OCI-LY1 (cell line): Measurements from ENCODE around the gene NCOA5.

Experiments
- H2AFZ ChIP-seq: fragments of 200-600 bp; sonication (generic), shearing (Covaris generic); 2 replicates; pipeline ENCODE4 v1.6.0; 2014; ENCODE audit warnings: antibody characterized with exemption, mild to moderate bottlenecking, low read length
- H3F3A ChIP-seq: fragments of 200-600 bp; sonication (generic), shearing (Covaris generic); 2 replicates; pipeline ENCODE4 v1.6.0; 2014; ENCODE audit warnings: mild to moderate bottlenecking, antibody characterized with exemption, low read length, moderate library complexity; ENCODE audit not compliant: insufficient read depth
- H3K27ac ChIP-seq: fragments of 200-600 bp; sonication (generic); 2 replicates; pipeline ENCODE4 v1.5.1; 2014; ENCODE audit warnings: low read length, mixed run types, mild to moderate bottlenecking, low read depth; ENCODE audit not compliant: poor library complexity, severe bottlenecking
- H3K27me3 ChIP-seq: fragments of 200-600 bp; sonication (generic); 2 replicates; pipeline ENCODE4 v1.6.0; 2014; ENCODE audit warnings: antibody characterized with exemption, mild to moderate bottlenecking, low read length, moderate library complexity; ENCODE audit not compliant: insufficient read depth
- H3K36me3 ChIP-seq: fragments of 200-600 bp; sonication (generic); 2 replicates; pipeline ENCODE4 v1.6.1; 2014; ENCODE audit warnings: mild to moderate bottlenecking, antibody characterized with exemption, low read length, moderate library complexity, mixed read lengths; ENCODE audit not compliant: insufficient read depth
- H3K4me1 ChIP-seq: fragments of 200-600 bp; sonication (generic); 2 replicates; pipeline ENCODE4 v1.5.1; 2014; ENCODE audit warnings: mild to moderate bottlenecking, low read length, moderate library complexity; ENCODE audit not compliant: insufficient read depth, severe bottlenecking
- H3K4me2 ChIP-seq: fragments of 200-600 bp; sonication (generic), shearing (Covaris generic); 2 replicates; pipeline ENCODE4 v1.6.1; 2014; ENCODE audit warnings: low read length
- H3K4me3 ChIP-seq: fragments of 200-600 bp; sonication (generic); 2 replicates; pipeline ENCODE4 v1.5.1; 2014; ENCODE audit warnings: low read length, low read depth, mild to moderate bottlenecking, mixed read lengths; ENCODE audit not compliant: poor library complexity, severe bottlenecking
- H3K79me2 ChIP-seq: fragments of 200-600 bp; shearing (Covaris generic); 2 replicates; pipeline ENCODE4 v1.6.1; 2016; ENCODE audit warnings: mixed run types, low read length, mixed read lengths; ENCODE audit not compliant: insufficient read depth
- H3K9ac ChIP-seq: fragments of 200-600 bp; sonication (generic), shearing (Covaris generic); 2 replicates; pipeline ENCODE4 v1.6.1; 2014; ENCODE audit warnings: mild to moderate bottlenecking, low read length, mixed read lengths
- H3K9me2 ChIP-seq: fragments of 200-600 bp; sonication (generic), shearing (Covaris generic); 2 replicates; pipeline ENCODE4 v1.6.1; 2014; ENCODE audit warnings: low read depth, mild to moderate bottlenecking, low read length, mixed read lengths
- H3K9me3 ChIP-seq: fragments of 200-600 bp; shearing (Covaris generic); 2 replicates; pipeline ENCODE4 v1.6.1; 2014; ENCODE audit warnings: low read length, mixed read lengths
- H4K20me1 ChIP-seq: fragments of 200-600 bp; sonication (generic), shearing (Covaris generic); 2 replicates; pipeline ENCODE4 v1.6.0; 2016; ENCODE audit warnings: mild to moderate bottlenecking, low read length; ENCODE audit not compliant: insufficient read depth
- EZH2 ChIP-seq: fragments of 200-600 bp; sonication (generic), shearing (Covaris generic); IDR thresholded peaks from 2 replicates; pipeline ENCODE4 v1.8.0; 2017; ENCODE audit warnings: borderline replicate concordance, mixed run types, mild to moderate bottlenecking, antibody characterized with exemption, low read length, moderate library complexity, mixed read lengths
- TF ChIP-seq, protein P1 (sequence below): fragments of 200-600 bp; sonication (generic), shearing (Covaris generic); IDR thresholded peaks from 2 replicates; pipeline ENCODE4 v1.5.1; 2017; ENCODE audit warnings: mild to moderate bottlenecking, antibody characterized with exemption, low read length, moderate library complexity, mixed read lengths

The NCOA5 gene

DNA sequence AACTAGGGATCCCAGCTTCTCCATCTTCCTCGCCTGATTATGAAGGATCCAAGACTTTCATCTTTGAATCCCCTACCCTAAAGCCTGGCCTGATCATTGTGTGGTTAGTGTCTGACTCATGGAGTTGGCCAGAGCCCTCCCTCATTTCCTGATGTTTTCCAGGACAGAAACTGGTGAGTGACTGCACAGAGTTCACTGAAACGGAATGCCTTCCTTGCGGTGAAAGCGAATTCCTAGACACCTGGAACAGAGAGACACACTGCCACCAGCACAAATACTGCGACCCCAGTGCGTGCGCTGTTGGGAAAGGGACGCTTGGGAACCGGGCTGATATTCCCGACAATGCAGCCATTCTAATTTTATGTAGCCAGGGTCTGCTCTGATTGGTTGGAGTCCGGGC is 32.3 kb upstream of the NCOA5 start:
- TF ChIP-seq, protein P1, sequence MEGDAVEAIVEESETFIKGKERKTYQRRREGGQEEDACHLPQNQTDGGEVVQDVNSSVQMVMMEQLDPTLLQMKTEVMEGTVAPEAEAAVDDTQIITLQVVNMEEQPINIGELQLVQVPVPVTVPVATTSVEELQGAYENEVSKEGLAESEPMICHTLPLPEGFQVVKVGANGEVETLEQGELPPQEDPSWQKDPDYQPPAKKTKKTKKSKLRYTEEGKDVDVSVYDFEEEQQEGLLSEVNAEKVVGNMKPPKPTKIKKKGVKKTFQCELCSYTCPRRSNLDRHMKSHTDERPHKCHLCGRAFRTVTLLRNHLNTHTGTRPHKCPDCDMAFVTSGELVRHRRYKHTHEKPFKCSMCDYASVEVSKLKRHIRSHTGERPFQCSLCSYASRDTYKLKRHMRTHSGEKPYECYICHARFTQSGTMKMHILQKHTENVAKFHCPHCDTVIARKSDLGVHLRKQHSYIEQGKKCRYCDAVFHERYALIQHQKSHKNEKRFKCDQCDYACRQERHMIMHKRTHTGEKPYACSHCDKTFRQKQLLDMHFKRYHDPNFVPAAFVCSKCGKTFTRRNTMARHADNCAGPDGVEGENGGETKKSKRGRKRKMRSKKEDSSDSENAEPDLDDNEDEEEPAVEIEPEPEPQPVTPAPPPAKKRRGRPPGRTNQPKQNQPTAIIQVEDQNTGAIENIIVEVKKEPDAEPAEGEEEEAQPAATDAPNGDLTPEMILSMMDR = no peak
- no peak for TF ChIP-seq EZH2
- Histone ChIP-seq H3K79me2 (no peaks in the 10 kb centered on the region), H3K9me2 (no peaks in the 10 kb centered on the region), H3K9me3 (no peaks in the 10 kb centered on the region), H3K36me3 (peaks cover 50% of the 10 kb centered on the region), H3K27ac (no peak overlapping the region), H3K4me1 (peaks cover 37% of the 10 kb centered on the region), H3K4me3 (no peak overlapping the region), H2AFZ (no peak overlapping the region), H4K20me1 (no peaks in the 10 kb centered on the region), H3K4me2 (no peak overlapping the region), H3K27me3 (no peaks in the 10 kb centered on the region), H3K9ac (no peak overlapping the region), H3F3A (no peaks in the 10 kb centered on the region)

DNA sequence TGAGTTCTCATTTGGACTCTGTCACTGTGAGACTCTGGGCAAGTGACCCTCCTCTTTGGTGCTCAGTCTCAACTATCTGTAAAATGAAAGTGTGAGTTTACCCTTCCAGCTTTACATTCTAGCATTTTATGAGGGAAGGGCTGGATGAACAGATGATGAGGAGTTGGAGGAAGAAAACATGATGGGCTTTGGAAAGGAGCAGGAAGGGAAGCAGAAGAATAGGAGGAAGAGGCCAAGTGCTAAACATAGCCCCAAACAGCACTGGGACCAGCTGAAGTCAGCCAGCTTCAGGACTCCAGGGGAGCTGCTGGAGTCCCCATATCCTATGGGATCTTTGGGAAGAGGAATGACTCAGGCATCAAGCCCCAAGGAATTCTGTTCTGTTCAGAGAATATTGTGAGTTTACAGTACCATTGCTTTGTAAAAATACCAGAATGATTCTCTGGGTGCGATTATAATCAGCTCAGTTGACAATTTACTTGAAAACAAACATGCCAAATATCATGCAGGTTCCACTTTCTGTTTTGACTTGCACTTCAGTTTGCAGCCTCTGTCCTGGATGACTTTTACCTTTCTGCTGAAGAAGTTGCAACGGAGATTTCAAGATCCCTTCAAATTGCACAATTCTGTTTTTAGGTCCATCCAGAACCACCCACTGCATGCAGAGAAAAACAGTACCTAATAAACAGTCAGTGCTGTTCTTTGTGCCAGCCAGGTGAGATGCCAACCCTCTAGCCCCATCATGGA is 31.6 kb upstream of the NCOA5 start:
- Histone ChIP-seq H3K9ac (no peak overlapping the region), H3K9me2 (no peaks in the 10 kb centered on the region), H3K4me3 (no peak overlapping the region), H4K20me1 (no peaks in the 10 kb centered on the region), H3K27me3 (no peaks in the 10 kb centered on the region), H3K36me3 (peaks cover 45% of the 10 kb centered on the region), H3K4me2 (no peak overlapping the region; the same call in 1 of the 2 replicates), H2AFZ (no peak overlapping the region), H3K27ac (no peak overlapping the region), H3F3A (no peaks in the 10 kb centered on the region), H3K4me1 (peaks cover 37% of the 10 kb centered on the region), H3K79me2 (no peaks in the 10 kb centered on the region), H3K9me3 (no peaks in the 10 kb centered on the region)
- TF ChIP-seq, protein P1 = no peak

DNA sequence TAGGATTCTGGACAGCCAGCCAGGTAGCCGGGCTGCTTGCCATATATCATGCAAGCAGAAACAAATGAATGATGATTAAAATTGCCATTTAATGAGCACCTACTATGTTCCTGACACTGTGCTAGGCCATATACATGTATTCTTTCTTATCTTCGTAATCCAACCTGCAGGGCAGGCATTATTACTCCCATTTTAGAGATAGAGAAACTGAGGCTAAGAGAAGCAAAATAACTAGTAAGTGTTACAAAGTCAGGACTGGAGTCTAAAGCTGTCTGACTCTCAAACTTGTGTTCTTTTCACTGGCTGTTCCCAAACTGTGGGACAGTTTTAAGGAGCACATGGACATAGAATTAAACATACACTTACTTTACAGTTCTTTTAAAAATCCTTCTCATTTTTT is 30.4 kb upstream of the NCOA5 start:
- Histone ChIP-seq H3K9me3 (no peaks in the 10 kb centered on the region), H3K36me3 (peaks cover 35% of the 10 kb centered on the region), H3K4me1 (peaks cover 37% of the 10 kb centered on the region), H4K20me1 (no peaks in the 10 kb centered on the region), H3K4me3 (peak overlapping the region; percentile 66), H3K79me2 (no peaks in the 10 kb centered on the region), H3K4me2 (peak overlapping the region; percentile 79), H3K9me2 (no peaks in the 10 kb centered on the region), H2AFZ (no peak overlapping the region), H3F3A (no peaks in the 10 kb centered on the region), H3K27ac (peak overlapping the region; percentile 88), H3K9ac (peak overlapping the region; percentile 63; the same call in 1 of the 2 replicates), H3K27me3 (no peaks in the 10 kb centered on the region)
- TF ChIP-seq EZH2 = no peak
- TF ChIP-seq, protein P1 = no peak
